Measurements from ENCODE around the gene DRAP1.

Gene DRAP1

GRCh38 chr11:65958291-65958690, 39.1 kb downstream of the DRAP1 start:
- no peak overlapping the region for H3K4me2 ChIP-seq (ENCODE audit: low read depth, low read length)
- H3K79me2 ChIP-seq (ENCODE audit: low read length) = peaks cover 21% of the 10 kb centered on the region
- H3K4me1 ChIP-seq (ENCODE audit: low read length) = peaks cover 21% of the 10 kb centered on the region
- no peaks in the 10 kb centered on the region for H3K27me3 ChIP-seq (replicated peaks; ENCODE audit: insufficient read depth, low read length)
- no peak overlapping the region for H3K4me3 ChIP-seq (ENCODE audit: low read length)
- H3K36me3 ChIP-seq (replicated peaks; ENCODE audit: insufficient read depth, low read length) = no peaks in the 10 kb centered on the region
- no peak overlapping the region for H2AFZ ChIP-seq (ENCODE audit: low read length)
- no peak overlapping the region for H3K27ac ChIP-seq (ENCODE audit: low read length)
- no peaks in the 10 kb centered on the region for H3K9me3 ChIP-seq (replicated peaks; ENCODE audit: insufficient read depth, low read length)
- TF ChIP-seq EZH2phosphoT487 (IDR thresholded peaks at IDR 0.05; ENCODE audit: low read length) (no peak), EZH2 (optimal IDR thresholded peaks at IDR 0.05; ENCODE audit: low read depth, low read length) (no peak), CTCF (IDR thresholded peaks at IDR 0.05; ENCODE audit: low read length) (no peak)
- peaks cover 13% of the 10 kb centered on the region for H3F3A ChIP-seq (ENCODE audit: insufficient read depth, low read length)
- no peak overlapping the region for H3K9ac ChIP-seq (ENCODE audit: low read length)
- no peak for DNase-seq
- no peaks in the 10 kb centered on the region for H4K20me1 ChIP-seq (ENCODE audit: insufficient read depth, low read length)
- H3K9me2 ChIP-seq (replicated peaks; ENCODE audit: insufficient read depth, low read length) = no peaks in the 10 kb centered on the region

GRCh38 chr11:65958774-65959420, 39.7 kb downstream of the DRAP1 start:
- H3K9me3 ChIP-seq (replicated peaks; ENCODE audit: insufficient read depth, low read length) = no peaks in the 10 kb centered on the region
- peaks cover 21% of the 10 kb centered on the region for H3K4me1 ChIP-seq (ENCODE audit: low read length)
- H3F3A ChIP-seq (ENCODE audit: insufficient read depth, low read length) = peaks cover 13% of the 10 kb centered on the region
- no peak overlapping the region for H2AFZ ChIP-seq (ENCODE audit: low read length)
- no peak overlapping the region for H3K4me2 ChIP-seq (ENCODE audit: low read depth, low read length)
- no peaks in the 10 kb centered on the region for H4K20me1 ChIP-seq (ENCODE audit: insufficient read depth, low read length)
- H3K27ac ChIP-seq (ENCODE audit: low read length) = no peak overlapping the region
- no peak for TF ChIP-seq CTCF (IDR thresholded peaks at IDR 0.05; ENCODE audit: low read length)
- no peak for TF ChIP-seq EZH2phosphoT487 (IDR thresholded peaks at IDR 0.05; ENCODE audit: low read length)
- no peaks in the 10 kb centered on the region for H3K36me3 ChIP-seq (replicated peaks; ENCODE audit: insufficient read depth, low read length)
- no peak overlapping the region for H3K4me3 ChIP-seq (ENCODE audit: low read length)
- H3K9ac ChIP-seq (ENCODE audit: low read length) = no peak overlapping the region
- peaks cover 27% of the 10 kb centered on the region for H3K79me2 ChIP-seq (ENCODE audit: low read length)
- no peaks in the 10 kb centered on the region for H3K27me3 ChIP-seq (replicated peaks; ENCODE audit: insufficient read depth, low read length)
- H3K9me2 ChIP-seq (replicated peaks; ENCODE audit: insufficient read depth, low read length) = no peaks in the 10 kb centered on the region
- DNase-seq = no peak

GRCh38 chr11:65960824-65961266, 41.6 kb downstream of the DRAP1 start:
- H3K79me2 ChIP-seq (ENCODE audit: low read length) = peaks cover 47% of the 10 kb centered on the region
- peak overlapping the region; percentile 87 for H2AFZ ChIP-seq (ENCODE audit: low read length)
- peak overlapping the region; percentile 82 for H3K4me2 ChIP-seq (ENCODE audit: low read depth, low read length)
- H3K4me1 ChIP-seq (ENCODE audit: low read length) = peaks cover 21% of the 10 kb centered on the region
- peak overlapping the region; percentile 96 for H3K9ac ChIP-seq (ENCODE audit: low read length)
- H3K9me3 ChIP-seq (replicated peaks; ENCODE audit: insufficient read depth, low read length) = no peaks in the 10 kb centered on the region
- H4K20me1 ChIP-seq (ENCODE audit: insufficient read depth, low read length) = no peaks in the 10 kb centered on the region
- peak overlapping the region; percentile 93 for H3K4me3 ChIP-seq (ENCODE audit: low read length)
- H3F3A ChIP-seq (ENCODE audit: insufficient read depth, low read length) = peaks cover 13% of the 10 kb centered on the region
- TF ChIP-seq EZH2phosphoT487 (IDR thresholded peaks at IDR 0.05; ENCODE audit: low read length) (no peak), EZH2 (optimal IDR thresholded peaks at IDR 0.05; ENCODE audit: low read depth, low read length) (no peak), CTCF (IDR thresholded peaks at IDR 0.05; ENCODE audit: low read length) (no peak)
- H3K36me3 ChIP-seq (replicated peaks; ENCODE audit: insufficient read depth, low read length) = no peaks in the 10 kb centered on the region; the same call in none of the 2 replicates
- peak overlapping the region; percentile 71; the same call in 1 of the 2 replicates for H3K27ac ChIP-seq (ENCODE audit: low read length)
- no peak for DNase-seq
- H3K9me2 ChIP-seq (replicated peaks; ENCODE audit: insufficient read depth, low read length) = no peaks in the 10 kb centered on the region
- H3K27me3 ChIP-seq (replicated peaks; ENCODE audit: insufficient read depth, low read length) = no peaks in the 10 kb centered on the region

Data from MM.1S (cell line).